Measurements from ENCODE around the gene DNAH2.

DNAH2 gene

GRCh38 chr17:7836596-7837407 is 119.3 kb downstream of the DNAH2 start:
- H3K27ac ChIP-seq (ENCODE audit: extremely low read depth, low read depth, low read length) = peak overlapping the region; percentile 100
- peaks cover 0 to 7% of the 10 kb centered on the region in 2 experiments; a peak in 1 of 3 replicates for H3K36me3 ChIP-seq (ENCODE audit: control insufficient read depth in 2 of 2, insufficient read depth in 1 of 2, low read length in 2 of 2)
- no peaks in the 10 kb centered on the region for H3K9me3 ChIP-seq (ENCODE audit: control insufficient read depth, insufficient read depth, low read depth, low read length)
- POLR2A ChIA-PET = interaction anchor here (0.6 to 6.1 kb wide), 9 partner anchors 7 to 557 kb away, joined by 3 to 56 read pairs (median 8); partner anchors contain the start of genes CYB5D1, NAA38, TMEM88 and TP53
- CTCF ChIA-PET = interaction anchor here (0.6 to 2.5 kb wide), 11 partner anchors 12 to 441 kb away, joined by 3 to 16 read pairs (median 4); partner anchors contain the start of gene NAA38
- H3K4me1 ChIP-seq (ENCODE audit: control insufficient read depth, insufficient read depth, low read length) = peaks cover 32% of the 10 kb centered on the region
- peak overlapping the region; percentile 60 for H3K4me3 ChIP-seq (ENCODE audit: low read depth, low read length)
- TF ChIP-seq SP2 (tag by site-specific recombination; IDR thresholded peaks at IDR 0.05) = peak; percentile 87
- TF ChIP-seq ZSCAN5A (tag by site-specific recombination; IDR thresholded peaks at IDR 0.05) = peak; percentile 93
- TF ChIP-seq ZNF560 (tag by site-specific recombination; IDR thresholded peaks at IDR 0.05; ENCODE audit: borderline replicate concordance) = no peak
- TF ChIP-seq, protein P1, sequence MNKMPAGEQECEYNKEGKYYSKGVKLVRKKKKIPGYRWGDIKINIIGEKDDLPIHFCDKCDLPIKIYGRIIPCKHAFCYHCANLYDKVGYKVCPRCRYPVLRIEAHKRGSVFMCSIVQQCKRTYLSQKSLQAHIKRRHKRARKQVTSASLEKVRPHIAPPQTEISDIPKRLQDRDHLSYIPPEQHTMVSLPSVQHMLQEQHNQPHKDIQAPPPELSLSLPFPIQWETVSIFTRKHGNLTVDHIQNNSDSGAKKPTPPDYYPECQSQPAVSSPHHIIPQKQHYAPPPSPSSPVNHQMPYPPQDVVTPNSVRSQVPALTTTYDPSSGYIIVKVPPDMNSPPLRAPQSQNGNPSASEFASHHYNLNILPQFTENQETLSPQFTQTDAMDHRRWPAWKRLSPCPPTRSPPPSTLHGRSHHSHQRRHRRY (tag by site-specific recombination; IDR thresholded peaks at IDR 0.05) = peak; percentile 51; the same call in 1 of the 2 replicates
- TF ChIP-seq ZNF214 (tag by site-specific recombination; IDR thresholded peaks at IDR 0.05; ENCODE audit: borderline replicate concordance) = no peak
- TF ChIP-seq ZNF704 (tag by site-specific recombination; IDR thresholded peaks at IDR 0.05) = no peak
- peak; percentile 95 for TF ChIP-seq SALL2 (tag by site-specific recombination; IDR thresholded peaks at IDR 0.05; ENCODE audit: borderline replicate concordance)
- peak; percentile 98 for TF ChIP-seq ZFP37 (tag by site-specific recombination; IDR thresholded peaks at IDR 0.05)
- TF ChIP-seq, protein P2, sequence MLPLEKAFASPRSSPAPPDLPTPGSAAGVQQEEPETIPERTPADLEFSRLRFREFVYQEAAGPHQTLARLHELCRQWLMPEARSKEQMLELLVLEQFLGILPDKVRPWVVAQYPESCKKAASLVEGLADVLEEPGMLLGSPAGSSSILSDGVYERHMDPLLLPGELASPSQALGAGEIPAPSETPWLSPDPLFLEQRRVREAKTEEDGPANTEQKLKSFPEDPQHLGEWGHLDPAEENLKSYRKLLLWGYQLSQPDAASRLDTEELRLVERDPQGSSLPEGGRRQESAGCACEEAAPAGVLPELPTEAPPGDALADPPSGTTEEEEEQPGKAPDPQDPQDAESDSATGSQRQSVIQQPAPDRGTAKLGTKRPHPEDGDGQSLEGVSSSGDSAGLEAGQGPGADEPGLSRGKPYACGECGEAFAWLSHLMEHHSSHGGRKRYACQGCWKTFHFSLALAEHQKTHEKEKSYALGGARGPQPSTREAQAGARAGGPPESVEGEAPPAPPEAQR (tag by site-specific recombination; IDR thresholded peaks at IDR 0.05) = peak; percentile 99
- peak; percentile 79; the same call in 1 of the 2 replicates for TF ChIP-seq GLI4 (tag by site-specific recombination; IDR thresholded peaks at IDR 0.05)
- TF ChIP-seq MZF1 (tag by site-specific recombination; IDR thresholded peaks at IDR 0.05; ENCODE audit: borderline replicate concordance) = no peak
- TF ChIP-seq ZNF423 (tag by site-specific recombination; IDR thresholded peaks at IDR 0.05) = peak; percentile 58
- peak; percentile 96 for TF ChIP-seq ZNF398 (tag by site-specific recombination; IDR thresholded peaks at IDR 0.05)
- TF ChIP-seq, protein P3, sequence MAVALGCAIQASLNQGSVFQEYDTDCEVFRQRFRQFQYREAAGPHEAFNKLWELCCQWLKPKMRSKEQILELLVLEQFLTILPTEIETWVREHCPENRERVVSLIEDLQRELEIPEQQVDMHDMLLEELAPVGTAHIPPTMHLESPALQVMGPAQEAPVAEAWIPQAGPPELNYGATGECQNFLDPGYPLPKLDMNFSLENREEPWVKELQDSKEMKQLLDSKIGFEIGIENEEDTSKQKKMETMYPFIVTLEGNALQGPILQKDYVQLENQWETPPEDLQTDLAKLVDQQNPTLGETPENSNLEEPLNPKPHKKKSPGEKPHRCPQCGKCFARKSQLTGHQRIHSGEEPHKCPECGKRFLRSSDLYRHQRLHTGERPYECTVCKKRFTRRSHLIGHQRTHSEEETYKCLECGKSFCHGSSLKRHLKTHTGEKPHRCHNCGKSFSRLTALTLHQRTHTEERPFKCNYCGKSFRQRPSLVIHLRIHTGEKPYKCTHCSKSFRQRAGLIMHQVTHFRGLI (tag by site-specific recombination; IDR thresholded peaks at IDR 0.05) = peak; percentile 62; the same call in 1 of the 2 replicates
- peak; percentile 71 for TF ChIP-seq FEZF1 (tag by site-specific recombination; IDR thresholded peaks at IDR 0.05)
- peak; percentile 83; the same call in 1 of the 2 replicates for TF ChIP-seq TRIM28 (IDR thresholded peaks at IDR 0.05; ENCODE audit: borderline replicate concordance, low read length)
- TF ChIP-seq ZNF174 (tag by site-specific recombination; IDR thresholded peaks at IDR 0.05) = no peak
- TF ChIP-seq HOXA7 (CRISPR knock-in tag; IDR thresholded peaks at IDR 0.05; ENCODE audit: borderline replicate concordance) = no peak
- TF ChIP-seq ZNF184 (tag by site-specific recombination; IDR thresholded peaks at IDR 0.05) = peak; percentile 90
- peak; percentile 98 for TF ChIP-seq GLIS1 (tag by site-specific recombination; IDR thresholded peaks at IDR 0.05)
- TF ChIP-seq ZNF777 (tag by site-specific recombination; IDR thresholded peaks at IDR 0.05; ENCODE audit: borderline replicate concordance) = no peak
- TF ChIP-seq, protein P4, sequence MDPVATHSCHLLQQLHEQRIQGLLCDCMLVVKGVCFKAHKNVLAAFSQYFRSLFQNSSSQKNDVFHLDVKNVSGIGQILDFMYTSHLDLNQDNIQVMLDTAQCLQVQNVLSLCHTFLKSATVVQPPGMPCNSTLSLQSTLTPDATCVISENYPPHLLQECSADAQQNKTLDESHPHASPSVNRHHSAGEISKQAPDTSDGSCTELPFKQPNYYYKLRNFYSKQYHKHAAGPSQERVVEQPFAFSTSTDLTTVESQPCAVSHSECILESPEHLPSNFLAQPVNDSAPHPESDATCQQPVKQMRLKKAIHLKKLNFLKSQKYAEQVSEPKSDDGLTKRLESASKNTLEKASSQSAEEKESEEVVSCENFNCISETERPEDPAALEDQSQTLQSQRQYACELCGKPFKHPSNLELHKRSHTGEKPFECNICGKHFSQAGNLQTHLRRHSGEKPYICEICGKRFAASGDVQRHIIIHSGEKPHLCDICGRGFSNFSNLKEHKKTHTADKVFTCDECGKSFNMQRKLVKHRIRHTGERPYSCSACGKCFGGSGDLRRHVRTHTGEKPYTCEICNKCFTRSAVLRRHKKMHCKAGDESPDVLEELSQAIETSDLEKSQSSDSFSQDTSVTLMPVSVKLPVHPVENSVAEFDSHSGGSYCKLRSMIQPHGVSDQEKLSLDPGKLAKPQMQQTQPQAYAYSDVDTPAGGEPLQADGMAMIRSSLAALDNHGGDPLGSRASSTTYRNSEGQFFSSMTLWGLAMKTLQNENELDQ (tag by site-specific recombination; IDR thresholded peaks at IDR 0.05; ENCODE audit: low read depth) = no peak
- no peak for TF ChIP-seq ZFP3 (tag by site-specific recombination; IDR thresholded peaks at IDR 0.05; ENCODE audit: low read depth)
- peak; percentile 27; the same call in 1 of the 2 replicates for TF ChIP-seq RBAK (tag by site-specific recombination; IDR thresholded peaks at IDR 0.05)
- TF ChIP-seq ZNF707 (tag by site-specific recombination; IDR thresholded peaks at IDR 0.05) = 0 out of 2 replicates have a peak, but pooled peaks have one; percentile 36

Measured in HEK293 (cell line).